GM20431 (cell line): Measurements from ENCODE around the gene CYTL1.

ENCODE experiments used
- in situ Hi-C: fragments of 300-500 bp; cut with MseI, MboI; formaldehyde crosslinking; loops from one replicate; pipeline ENCODE4 v1.15.0; 2020; ENCODE audit warnings: low sequenced_read_pairs; ENCODE audit not compliant: unreplicated experiment

Gene CYTL1

GRCh38 chr4:4980621-4981230 is 38.5 kb downstream of the CYTL1 start:
- in situ Hi-C loops = no loop called here

- in situ Hi-C loops = no loop called here
These were observed 39.3 kb downstream of the CYTL1 start for GRCh38 chr4:4979971-4980370.

- in situ Hi-C loops = no loop called here
These were observed 44.5 kb downstream of the CYTL1 start for GRCh38 chr4:4974727-4975126.

GRCh38 chr4:4971796-4972195 is 47.5 kb downstream of the CYTL1 start:
- in situ Hi-C loops = no loop called here

- in situ Hi-C loops = no loop called here
These were observed 50.0 kb downstream of the CYTL1 start for GRCh38 chr4:4969298-4969697.

GRCh38 chr4:4968161-4968725 is 51.0 kb downstream of the CYTL1 start:
- in situ Hi-C loops = no loop called here
